Sigmoid colon (tissue), 4 donors: Measurements from ENCODE around the gene FUT3.

Experiments
- CTCF ChIP-seq, 4 experiments: fragments of 450-650 bp in 3 of 4; fragments of 200-600 bp in 1 of 4; IDR thresholded peaks; one replicate each; pipeline ENCODE4 v1.5.1; 2016 to 2019; ENCODE audit warnings: antibody characterized with exemption in 4 of 4, mild to moderate bottlenecking in 3 of 4, moderate library complexity in 2 of 4
- EP300 ChIP-seq, 4 donors: sonication (generic); formaldehyde crosslinking; IDR thresholded peaks; one replicate each; pipeline ENCODE4 v1.6.1; 2017; ENCODE audit warnings: antibody characterized with exemption in 4 of 4
- POLR2A ChIP-seq, 2 donors: fragments of 450-650 bp; IDR thresholded peaks; one replicate each; pipeline ENCODE4 v1.6.1; 2016; ENCODE audit warnings: antibody characterized with exemption in 2 of 2, mild to moderate bottlenecking in 2 of 2, moderate library complexity in 2 of 2
- POLR2AphosphoS5 ChIP-seq, 4 donors: sonication (generic); formaldehyde crosslinking; IDR thresholded peaks; one replicate each; pipeline ENCODE4 v1.6.1; 2017; ENCODE audit warnings: antibody characterized with exemption in 4 of 4

- TF ChIP-seq CTCF (IDR thresholded peaks at IDR 0.05): no peak
- no peak for TF ChIP-seq POLR2A (IDR thresholded peaks at IDR 0.05)
- TF ChIP-seq EP300 (IDR thresholded peaks at IDR 0.05): no peak
- no peak for TF ChIP-seq POLR2AphosphoS5 (IDR thresholded peaks at IDR 0.05)
These were observed 44.3 kb downstream of the FUT3 start for GRCh38 chr19:5806905-5807304.
